Measurements from ENCODE around the gene PRSS58. TPM values are rescaled to one million over a fixed set of nuclear protein-coding genes. Genes with fewer than 3 reads are reported as not detected.

PRSS58 gene
- total and polyA plus RNA-seq, 9 of the 15 experiments (the other 6 are each of a cell fraction or from before 2014, with no cell fraction given) = not detected

DNA sequence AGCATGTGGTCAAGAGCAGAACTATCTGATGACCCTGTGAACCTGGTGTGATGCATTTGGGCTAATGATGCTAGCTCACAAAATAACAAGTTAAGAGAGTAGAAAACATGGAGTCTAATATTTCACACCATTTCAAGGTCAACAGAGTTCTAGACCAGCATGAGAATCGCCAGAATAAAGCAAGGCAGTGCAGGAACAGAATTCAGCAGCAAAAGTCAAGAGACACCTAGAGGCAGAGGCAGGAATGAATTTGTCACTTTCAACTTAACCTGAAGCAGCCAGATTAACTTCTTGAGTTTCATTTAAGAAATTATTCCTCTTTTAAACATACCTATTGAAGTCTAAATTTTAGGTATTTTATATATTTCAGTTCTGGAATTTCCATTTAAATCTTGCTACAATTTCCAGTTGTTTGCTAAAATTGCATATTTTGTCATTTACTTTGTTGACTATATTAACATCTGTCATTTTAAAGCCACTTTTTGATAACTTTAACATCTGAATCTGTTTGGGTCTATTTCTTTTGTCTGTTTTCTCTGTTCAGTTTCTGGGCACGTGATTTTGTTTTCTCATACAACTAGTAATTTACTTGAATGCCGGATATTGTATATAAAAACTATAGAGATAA lies 44.2 kb upstream of the PRSS58 start:
- intact Hi-C loops (cut with micrococcal nuclease) (loop anchor here (1.0 kb wide), 1 partner anchor 326 kb away; no protein-coding TSS in a partner anchor), in situ Hi-C loops (cut with MboI) (no loop called here)
- Histone ChIP-seq H3K27ac (ENCODE audit: extremely low read depth, low read depth, low read length) (no peak overlapping the region), H3K27me3 (ENCODE audit: control insufficient read depth in 2 of 2, insufficient read depth in 2 of 2, low read length in 2 of 2) (no peaks in the 10 kb centered on the region), H3K4me2 (ENCODE audit: insufficient read depth, low read length) (no peak overlapping the region), H3K9ac (ENCODE audit: insufficient read depth in 1 of 2, low read depth in 2 of 2, low read length in 2 of 2) (no peak overlapping the region), H3K9me3 (replicated peaks; ENCODE audit: control insufficient read depth, insufficient read depth, low read depth, low read length) (no peaks in the 10 kb centered on the region), H4K20me1 (replicated peaks; ENCODE audit: control insufficient read depth, insufficient read depth, low read length) (no peaks in the 10 kb centered on the region), H3K36me3 (ENCODE audit: control insufficient read depth, insufficient read depth, low read length) (no peaks in the 10 kb centered on the region), H3K4me3 (no peak overlapping the region), H3K79me2 (ENCODE audit: control insufficient read depth, insufficient read depth, low read length) (no peaks in the 10 kb centered on the region), H2AFZ (ENCODE audit: low read depth, low read length) (no peak overlapping the region), H3K9me1 (ENCODE audit: control insufficient read depth, insufficient read depth, low read length) (no peaks in the 10 kb centered on the region), H3K4me1 (replicated peaks in 1 of 2; ENCODE audit: control insufficient read depth in 2 of 2, insufficient read depth in 2 of 2, low read length in 2 of 2) (no peaks in the 10 kb centered on the region)
- no TSS peak for BruUV-seq (replicated peaks)
- CTCF ChIA-PET (ENCODE audit: low intra/inter-chr PET ratio) = interaction anchor here (1.5 kb wide), 1 partner anchor 326 kb away, joined by 5 read pairs; no protein-coding TSS in a partner anchor
- 0% methylated on average over 3 of the region's 3 CpGs for WGBS (ENCODE audit: insufficient coverage, low coverage, missing lambda C conversion rate)
- ATAC-seq (peak; percentile 58; the same call in 2 of the 3 replicates), DNase-seq (ENCODE audit: extremely low read depth in 1 of 4, low spot score in 3 of 4) (peak in 3 of 4 experiments; percentile 12 to 42 (median 40)), FAIRE-seq (peak; percentile 82)
- POLR2A ChIA-PET = no interaction called here
- TF ChIP-seq RAD21 (CRISPR knock-in tag; conservative IDR thresholded peaks at IDR 0.05 in 1 of 2, IDR thresholded peaks at IDR 0.05 in 1 of 2) = peak in 1 of 2 experiments; percentile 34; a peak in 2 of 4 replicates
- TF ChIP-seq, protein P1, sequence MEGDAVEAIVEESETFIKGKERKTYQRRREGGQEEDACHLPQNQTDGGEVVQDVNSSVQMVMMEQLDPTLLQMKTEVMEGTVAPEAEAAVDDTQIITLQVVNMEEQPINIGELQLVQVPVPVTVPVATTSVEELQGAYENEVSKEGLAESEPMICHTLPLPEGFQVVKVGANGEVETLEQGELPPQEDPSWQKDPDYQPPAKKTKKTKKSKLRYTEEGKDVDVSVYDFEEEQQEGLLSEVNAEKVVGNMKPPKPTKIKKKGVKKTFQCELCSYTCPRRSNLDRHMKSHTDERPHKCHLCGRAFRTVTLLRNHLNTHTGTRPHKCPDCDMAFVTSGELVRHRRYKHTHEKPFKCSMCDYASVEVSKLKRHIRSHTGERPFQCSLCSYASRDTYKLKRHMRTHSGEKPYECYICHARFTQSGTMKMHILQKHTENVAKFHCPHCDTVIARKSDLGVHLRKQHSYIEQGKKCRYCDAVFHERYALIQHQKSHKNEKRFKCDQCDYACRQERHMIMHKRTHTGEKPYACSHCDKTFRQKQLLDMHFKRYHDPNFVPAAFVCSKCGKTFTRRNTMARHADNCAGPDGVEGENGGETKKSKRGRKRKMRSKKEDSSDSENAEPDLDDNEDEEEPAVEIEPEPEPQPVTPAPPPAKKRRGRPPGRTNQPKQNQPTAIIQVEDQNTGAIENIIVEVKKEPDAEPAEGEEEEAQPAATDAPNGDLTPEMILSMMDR (IDR thresholded peaks at IDR 0.05 in 2 of 3, conservative IDR thresholded peaks at IDR 0.05 in 1 of 3; ENCODE audit: insufficient read depth in 2 of 3, low read depth in 1 of 3, low read length in 3 of 3) = peak; percentile 42 to 57 (median 53)
- TF ChIP-seq PRPF4 (IDR thresholded peaks at IDR 0.05; ENCODE audit: insufficient read depth, low read depth, low read length, poor library complexity, severe bottlenecking) = no peak
